OCI-LY1 (cell line): Measurements from ENCODE around the gene SIGLEC15.
"Not testable (repeated sequence)": the region's sequence is repeated elsewhere in the genome, so short reads cannot be mapped to it uniquely, and the experiment has no call there.

ENCODE experiments used
- H2AFZ ChIP-seq: fragments of 200-600 bp; sonication (generic), shearing (Covaris generic); 2 replicates; pipeline ENCODE4 v1.6.0; 2014; ENCODE audit warnings: antibody characterized with exemption, mild to moderate bottlenecking, low read length
- H3F3A ChIP-seq: fragments of 200-600 bp; sonication (generic), shearing (Covaris generic); 2 replicates; pipeline ENCODE4 v1.6.0; 2014; ENCODE audit warnings: mild to moderate bottlenecking, antibody characterized with exemption, low read length, moderate library complexity; ENCODE audit not compliant: insufficient read depth
- H3K27ac ChIP-seq: fragments of 200-600 bp; sonication (generic); 2 replicates; pipeline ENCODE4 v1.5.1; 2014; ENCODE audit warnings: low read length, mixed run types, mild to moderate bottlenecking, low read depth; ENCODE audit not compliant: poor library complexity, severe bottlenecking
- H3K27me3 ChIP-seq: fragments of 200-600 bp; sonication (generic); 2 replicates; pipeline ENCODE4 v1.6.0; 2014; ENCODE audit warnings: antibody characterized with exemption, mild to moderate bottlenecking, low read length, moderate library complexity; ENCODE audit not compliant: insufficient read depth
- H3K36me3 ChIP-seq: fragments of 200-600 bp; sonication (generic); 2 replicates; pipeline ENCODE4 v1.6.1; 2014; ENCODE audit warnings: mild to moderate bottlenecking, antibody characterized with exemption, low read length, moderate library complexity, mixed read lengths; ENCODE audit not compliant: insufficient read depth
- H3K4me1 ChIP-seq: fragments of 200-600 bp; sonication (generic); 2 replicates; pipeline ENCODE4 v1.5.1; 2014; ENCODE audit warnings: mild to moderate bottlenecking, low read length, moderate library complexity; ENCODE audit not compliant: insufficient read depth, severe bottlenecking
- H3K4me2 ChIP-seq: fragments of 200-600 bp; sonication (generic), shearing (Covaris generic); 2 replicates; pipeline ENCODE4 v1.6.1; 2014; ENCODE audit warnings: low read length
- H3K4me3 ChIP-seq: fragments of 200-600 bp; sonication (generic); 2 replicates; pipeline ENCODE4 v1.5.1; 2014; ENCODE audit warnings: low read length, low read depth, mild to moderate bottlenecking, mixed read lengths; ENCODE audit not compliant: poor library complexity, severe bottlenecking
- H3K79me2 ChIP-seq: fragments of 200-600 bp; shearing (Covaris generic); 2 replicates; pipeline ENCODE4 v1.6.1; 2016; ENCODE audit warnings: mixed run types, low read length, mixed read lengths; ENCODE audit not compliant: insufficient read depth
- H3K9ac ChIP-seq: fragments of 200-600 bp; sonication (generic), shearing (Covaris generic); 2 replicates; pipeline ENCODE4 v1.6.1; 2014; ENCODE audit warnings: mild to moderate bottlenecking, low read length, mixed read lengths
- H3K9me2 ChIP-seq: fragments of 200-600 bp; sonication (generic), shearing (Covaris generic); 2 replicates; pipeline ENCODE4 v1.6.1; 2014; ENCODE audit warnings: low read depth, mild to moderate bottlenecking, low read length, mixed read lengths
- H3K9me3 ChIP-seq: fragments of 200-600 bp; shearing (Covaris generic); 2 replicates; pipeline ENCODE4 v1.6.1; 2014; ENCODE audit warnings: low read length, mixed read lengths
- H4K20me1 ChIP-seq: fragments of 200-600 bp; sonication (generic), shearing (Covaris generic); 2 replicates; pipeline ENCODE4 v1.6.0; 2016; ENCODE audit warnings: mild to moderate bottlenecking, low read length; ENCODE audit not compliant: insufficient read depth
- CTCF ChIP-seq: fragments of 200-600 bp; sonication (generic), shearing (Covaris generic); IDR thresholded peaks from 2 replicates; pipeline ENCODE4 v1.5.1; 2017; ENCODE audit warnings: mild to moderate bottlenecking, antibody characterized with exemption, low read length, moderate library complexity, mixed read lengths
- EZH2 ChIP-seq: fragments of 200-600 bp; sonication (generic), shearing (Covaris generic); IDR thresholded peaks from 2 replicates; pipeline ENCODE4 v1.8.0; 2017; ENCODE audit warnings: borderline replicate concordance, mixed run types, mild to moderate bottlenecking, antibody characterized with exemption, low read length, moderate library complexity, mixed read lengths

Gene SIGLEC15

DNA sequence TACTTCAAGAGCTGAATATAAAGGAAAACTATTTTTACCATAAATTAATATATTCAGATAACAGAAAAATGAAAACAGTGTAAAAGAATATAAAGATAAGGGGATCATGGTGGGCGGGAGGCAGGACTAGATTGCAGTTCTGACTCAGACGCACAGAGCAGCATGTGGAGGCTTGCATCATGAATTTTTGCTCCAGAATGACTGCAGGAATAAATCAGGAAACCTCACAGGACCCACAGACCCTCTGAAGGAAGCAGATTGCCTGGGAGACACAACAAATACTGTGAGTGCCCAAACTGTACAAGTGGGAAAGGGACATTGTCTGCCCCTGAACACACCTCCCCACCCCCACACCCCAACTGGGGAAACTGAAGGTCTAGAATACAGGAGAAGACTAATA, 19.2 kb upstream of the SIGLEC15 start:
- Histone ChIP-seq H3K79me2 (no peaks in the 10 kb centered on the region), H3K27me3 (no peaks in the 10 kb centered on the region), H3K4me3 (no peak overlapping the region), H3F3A (no peaks in the 10 kb centered on the region), H3K27ac (no peak overlapping the region), H3K9me2 (no peaks in the 10 kb centered on the region), H2AFZ (no peak overlapping the region), H3K9me3 (no peaks in the 10 kb centered on the region), H3K9ac (no peak overlapping the region), H3K36me3 (no peaks in the 10 kb centered on the region), H4K20me1 (no peaks in the 10 kb centered on the region), H3K4me2 (no peak overlapping the region), H3K4me1 (no peaks in the 10 kb centered on the region)
- no peak for TF ChIP-seq EZH2
- TF ChIP-seq CTCF, result no peak

GRCh38 chr18:45807144-45807543, 18.3 kb upstream of the SIGLEC15 start:
- H3K79me2 ChIP-seq, H3K36me3 ChIP-seq, H3K9me3 ChIP-seq, H3K4me3 ChIP-seq, H4K20me1 ChIP-seq, H3K9me2 ChIP-seq, H3K9ac ChIP-seq, H3K4me1 ChIP-seq, H3K27ac ChIP-seq, H3K4me2 ChIP-seq, H3K27me3 ChIP-seq, H3F3A ChIP-seq, H2AFZ ChIP-seq: not testable (repeated sequence)
- TF ChIP-seq CTCF, result peak; percentile 60

- not testable (repeated sequence) for H4K20me1 ChIP-seq, H2AFZ ChIP-seq, H3K27me3 ChIP-seq, H3K4me1 ChIP-seq, H3K9me2 ChIP-seq, H3F3A ChIP-seq, H3K27ac ChIP-seq, H3K9ac ChIP-seq, H3K9me3 ChIP-seq, H3K79me2 ChIP-seq, H3K36me3 ChIP-seq, H3K4me3 ChIP-seq, H3K4me2 ChIP-seq
These were observed 10.7 kb upstream of the SIGLEC15 start for GRCh38 chr18:45814733-45815132.

DNA sequence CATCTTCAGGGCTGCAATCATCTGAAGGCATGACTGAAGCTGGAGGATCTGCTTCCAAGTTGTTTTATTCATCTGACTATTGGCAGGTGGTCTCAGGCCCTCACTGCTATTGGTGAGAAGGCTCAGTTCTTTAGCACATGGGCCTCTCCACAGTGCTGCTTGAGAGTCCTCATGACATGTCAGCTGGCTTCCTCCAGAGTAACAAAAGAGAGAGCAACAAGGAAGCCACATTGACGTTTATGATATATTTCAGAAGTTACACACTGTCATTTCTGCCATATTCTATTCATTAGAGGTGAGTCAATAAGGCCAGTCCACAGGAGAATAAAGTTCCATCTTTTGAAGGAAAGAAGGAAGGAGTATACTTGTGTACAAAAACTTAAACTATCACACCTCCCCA, 7.9 kb upstream of the SIGLEC15 start:
- Histone ChIP-seq H3K9me2 (no peaks in the 10 kb centered on the region), H3K27ac (no peak overlapping the region), H2AFZ (no peak overlapping the region), H3K9me3 (no peaks in the 10 kb centered on the region), H3K9ac (no peak overlapping the region), H3K4me1 (no peaks in the 10 kb centered on the region), H3K4me3 (no peak overlapping the region), H3K79me2 (no peaks in the 10 kb centered on the region), H3K27me3 (0 out of 2 replicates have a peak, but pooled peaks cover 4% of the 10 kb centered on the region), H4K20me1 (no peaks in the 10 kb centered on the region), H3F3A (no peaks in the 10 kb centered on the region), H3K36me3 (no peaks in the 10 kb centered on the region), H3K4me2 (no peak overlapping the region)
- TF ChIP-seq EZH2 (no peak), CTCF (no peak)

DNA sequence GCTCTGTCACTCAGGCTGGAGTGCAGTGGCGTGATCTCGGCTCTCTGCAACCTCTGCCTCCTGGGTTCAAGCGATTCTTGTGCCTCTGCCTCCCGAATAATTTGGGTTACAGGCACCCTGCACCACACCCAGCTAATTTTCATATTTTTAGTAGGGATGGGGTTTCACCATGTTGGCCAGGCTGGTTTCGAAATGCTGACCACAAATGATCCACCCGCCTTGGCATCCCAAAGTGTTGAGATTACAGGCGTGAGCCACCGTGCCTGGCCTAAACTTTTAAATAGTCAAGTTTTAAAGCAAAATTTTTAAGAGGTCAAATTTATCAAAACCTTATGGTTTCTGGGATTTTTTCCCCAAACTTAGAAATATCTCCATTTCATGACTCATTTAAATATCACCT, 6.7 kb upstream of the SIGLEC15 start:
- not testable (repeated sequence) for H3K79me2 ChIP-seq, H3K9me2 ChIP-seq, H2AFZ ChIP-seq, H3K27ac ChIP-seq, H3K4me3 ChIP-seq, H3K27me3 ChIP-seq, H3K36me3 ChIP-seq, H3K9me3 ChIP-seq, H3K9ac ChIP-seq, H3K4me2 ChIP-seq, H3F3A ChIP-seq, H4K20me1 ChIP-seq, H3K4me1 ChIP-seq
